Mucosa of gallbladder (tissue), 1 donor: ENCODE results near the gene TARDBP. TPM values are rescaled to one million over a fixed set of nuclear protein-coding genes. Genes with fewer than 3 reads are reported as not detected.
"Not testable (repeated sequence)": the region's sequence is repeated elsewhere in the genome, so short reads cannot be mapped to it uniquely, and the experiment has no call there.

Experiments used
- DNase-seq: peaks from one replicate; pipeline ENCODE4 v3.0.0-alpha.2; 2020; ENCODE audit warnings: low spot score
- total RNA-seq: library from RNA; stranded (reverse); gene quantifications from one replicate; pipeline ENCODE4 v1.2.1, GENCODE V29; 2021
- donor health status: DM: no; HTN: no; CAD: no.

The TARDBP gene
- total RNA-seq: 143 TPM

- peak; percentile 91 for DNase-seq
Observed at GRCh38 chr1:11012260-11013159, at the start of gene TARDBP. Gene TARDBP (plus strand): TSS chr1:11012654. CDS start chr1:11013728, 1,074 bp downstream.

DNA sequence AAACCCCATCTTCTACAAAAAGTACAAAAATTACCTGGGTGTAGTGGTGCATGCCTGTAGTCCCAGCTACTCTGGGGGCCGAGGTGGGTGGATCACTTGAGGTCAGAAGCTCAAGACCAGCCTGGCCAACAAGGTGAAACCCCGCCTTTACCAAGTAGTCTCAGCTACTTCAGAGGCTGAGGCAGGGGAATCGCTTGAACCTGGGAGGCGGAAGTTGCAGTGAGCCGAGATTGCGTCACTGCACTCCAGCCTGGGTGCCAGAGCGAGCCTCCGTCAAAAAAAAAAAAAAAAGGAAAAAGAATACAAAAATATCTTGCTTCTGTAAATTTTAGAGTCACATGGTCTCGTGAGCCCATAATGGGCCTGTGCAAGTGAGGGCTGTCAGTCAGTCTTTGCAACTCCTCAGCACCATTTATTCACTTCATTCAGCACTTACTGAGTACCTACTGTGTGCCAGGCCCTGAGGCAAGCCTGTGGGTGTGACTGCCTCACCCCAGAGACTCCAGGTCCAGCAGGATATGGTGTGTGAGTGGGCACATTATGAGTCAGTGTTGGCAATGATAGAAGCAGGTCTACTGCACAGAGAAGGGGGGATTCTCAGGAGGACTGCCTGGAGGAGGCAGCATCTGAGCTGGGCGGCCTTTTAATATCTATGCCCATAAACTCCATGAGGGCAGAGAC lies 46.8 kb upstream of the TARDBP start:
- DNase-seq: peak; percentile 48

GRCh38 chr1:10967090-10967489 lies 45.4 kb upstream of the TARDBP start:
- no peak for DNase-seq

- no peak for DNase-seq
Observed at GRCh38 chr1:10968411-10968826, 44.0 kb upstream of the TARDBP start.

DNA sequence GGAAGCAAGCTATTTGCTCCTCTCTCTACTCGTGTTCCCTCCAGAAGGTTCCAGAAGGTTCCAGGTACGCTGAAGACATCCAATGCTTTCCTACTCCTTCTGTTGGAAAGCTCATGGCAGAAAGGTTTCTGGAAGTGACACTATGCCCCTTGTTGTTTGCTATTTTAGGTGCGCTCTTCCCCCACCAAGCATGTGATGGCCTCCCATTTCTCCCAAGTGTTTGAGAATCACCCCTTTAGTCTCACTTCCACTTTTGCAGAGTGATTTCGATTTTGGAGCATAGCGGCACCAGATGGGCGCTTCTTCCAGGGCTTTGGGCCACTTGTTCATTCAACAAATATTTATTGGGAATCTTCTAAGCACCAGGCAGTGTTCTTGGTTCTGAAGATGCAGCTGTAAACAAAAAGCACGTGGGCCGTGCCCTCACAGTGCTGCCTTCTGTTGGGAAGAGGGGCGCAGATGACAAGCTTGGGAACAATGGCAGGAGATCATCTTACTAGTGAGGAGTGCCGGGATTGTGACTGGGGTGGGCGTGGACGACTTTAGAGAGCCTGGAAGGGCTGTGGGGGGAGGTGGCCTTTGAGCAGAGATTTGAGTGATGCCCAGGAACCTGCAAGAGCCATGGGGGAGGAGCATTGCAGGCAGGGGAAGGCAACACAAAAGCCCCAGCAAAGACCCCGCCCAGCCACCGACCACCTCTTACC lies 43.0 kb upstream of the TARDBP start:
- DNase-seq: no peak

- DNase-seq: no peak
Observed at GRCh38 chr1:10969971-10970332, 42.5 kb upstream of the TARDBP start.

DNA sequence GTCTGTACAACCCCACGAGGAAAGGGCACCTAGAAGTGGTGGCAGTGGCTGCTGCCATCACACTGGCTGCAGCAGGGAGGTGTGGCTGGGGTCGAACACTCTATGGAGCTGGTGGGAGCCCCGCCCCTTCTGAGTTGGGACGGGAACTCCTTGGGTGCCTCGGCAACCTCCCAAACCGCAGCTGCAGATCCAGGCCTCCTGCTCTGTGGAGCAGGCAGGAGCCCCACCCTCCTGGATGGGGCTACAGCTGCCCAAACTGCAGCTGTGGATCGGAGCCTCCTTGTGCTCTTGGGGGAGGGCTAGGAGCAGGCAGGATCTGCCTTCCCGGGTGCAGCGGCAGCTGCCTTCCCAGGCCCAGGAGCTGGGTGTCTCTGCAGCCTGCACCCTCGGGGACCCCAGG lies 38.9 kb upstream of the TARDBP start:
- DNase-seq: no peak

DNA sequence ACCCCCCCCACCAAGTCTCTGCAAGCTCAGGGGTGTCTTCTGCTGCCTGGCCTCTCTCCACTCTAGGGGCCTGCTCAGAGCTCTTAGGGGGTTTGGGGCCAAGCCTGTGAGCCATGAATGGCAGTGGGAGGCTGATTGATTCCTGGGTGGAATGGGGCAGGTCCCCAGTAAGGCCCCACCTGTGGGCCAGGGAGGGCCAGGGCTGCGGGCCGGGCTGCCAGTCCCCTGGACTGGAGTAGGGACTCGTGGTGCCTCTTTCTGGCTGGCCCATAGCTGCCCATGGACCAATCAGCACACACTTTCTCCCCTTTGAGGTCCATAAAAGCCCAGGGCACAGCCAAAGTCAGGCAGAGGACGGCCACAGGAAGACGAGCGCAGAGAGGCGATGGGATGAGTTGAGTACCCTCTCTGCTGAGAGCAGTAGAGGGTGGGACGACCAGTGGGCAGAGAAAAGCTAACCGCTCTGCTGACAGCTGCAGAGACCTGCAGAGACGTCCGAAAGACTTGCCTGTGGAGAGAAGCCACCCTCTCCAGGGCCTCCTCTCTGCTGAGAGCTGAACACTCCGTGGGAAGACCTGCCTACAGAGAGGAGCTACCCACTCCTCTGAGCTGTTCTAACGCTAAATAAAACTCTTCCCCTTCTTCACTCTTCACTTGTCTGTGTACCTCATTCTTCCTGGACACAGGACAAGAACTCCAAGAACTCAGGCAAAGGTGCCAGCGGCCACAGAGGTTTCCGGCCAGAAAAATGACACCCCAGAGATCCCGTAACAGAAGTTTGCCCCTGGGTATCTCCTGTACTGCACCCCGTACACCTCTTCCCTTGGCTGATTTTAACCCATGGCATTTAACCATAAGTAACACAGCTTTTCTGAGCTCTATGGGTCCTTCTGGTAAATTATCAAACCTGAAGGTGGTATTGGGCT lies 38.2 kb upstream of the TARDBP start:
- DNase-seq: no peak

GRCh38 chr1:10975567-10976326 lies 36.7 kb upstream of the TARDBP start:
- peak; percentile 67 for DNase-seq

GRCh38 chr1:10978719-10979118 lies 33.7 kb upstream of the TARDBP start:
- DNase-seq: no peak

- peak; percentile 39 for DNase-seq
Observed at GRCh38 chr1:10979483-10979920, 33.0 kb upstream of the TARDBP start.

GRCh38 chr1:10980094-10980577 lies 32.3 kb upstream of the TARDBP start:
- peak; percentile 86 for DNase-seq

DNA sequence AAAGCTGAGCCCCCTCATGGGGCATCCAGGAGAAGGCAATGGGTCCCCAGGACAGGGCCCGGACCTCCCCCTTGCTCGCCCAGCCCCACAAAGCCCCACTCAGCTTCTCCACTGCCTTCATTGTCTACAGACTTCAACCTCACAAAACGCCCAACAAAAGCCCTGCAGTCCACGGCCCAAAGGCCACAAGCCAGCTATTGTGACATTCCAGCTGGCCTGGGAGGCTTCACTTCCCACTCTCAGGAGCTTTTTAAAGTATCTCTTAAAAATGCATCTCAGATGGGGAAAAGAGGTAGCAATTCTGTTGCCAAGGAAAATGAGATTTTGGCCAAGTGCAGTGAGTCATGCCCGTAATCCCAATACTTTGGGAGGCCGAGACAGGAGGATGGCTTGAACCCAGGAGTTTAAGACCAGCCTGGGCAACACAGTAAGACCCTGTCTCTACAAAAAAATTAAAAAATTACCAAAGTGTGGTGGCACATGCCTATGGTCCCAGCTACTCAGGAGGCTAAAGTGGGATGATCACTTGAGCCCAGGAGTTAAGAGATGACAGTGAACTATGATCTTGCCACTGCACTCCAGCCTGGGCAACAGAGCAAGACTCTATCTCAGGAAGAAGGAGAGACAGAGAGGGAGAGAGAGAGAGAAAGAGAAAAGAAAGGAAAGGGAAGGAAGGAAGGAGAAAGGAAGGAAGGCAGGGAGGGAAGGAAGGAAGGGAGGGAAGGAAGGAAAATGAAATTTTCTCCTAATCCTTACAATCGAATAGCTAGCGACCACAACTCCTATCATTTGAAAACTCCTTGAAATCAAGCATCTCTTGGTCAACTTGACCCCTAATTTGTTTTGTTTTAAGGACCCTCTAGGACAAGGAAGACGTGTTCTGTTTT lies 31.4 kb upstream of the TARDBP start:
- no peak for DNase-seq

DNA sequence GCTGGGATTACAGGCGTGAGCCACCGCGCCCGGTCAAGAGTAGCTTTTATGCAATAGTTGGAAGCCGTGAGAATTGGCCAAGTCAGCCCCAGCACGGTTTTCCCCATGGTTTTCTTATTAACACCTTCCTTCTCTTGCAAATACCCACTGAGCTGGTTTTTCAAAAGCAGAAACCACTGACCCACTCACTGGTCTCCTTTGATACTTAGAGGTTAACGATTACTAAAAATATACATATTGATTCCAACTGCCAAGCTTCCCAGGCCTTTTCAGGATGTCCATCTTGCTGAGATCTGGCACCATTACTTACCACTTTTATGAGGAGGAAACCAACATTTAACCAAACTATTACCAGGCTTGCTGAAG lies 25.9 kb upstream of the TARDBP start:
- DNase-seq: no peak

GRCh38 chr1:10987840-10988417 lies 24.5 kb upstream of the TARDBP start:
- no peak for DNase-seq

DNA sequence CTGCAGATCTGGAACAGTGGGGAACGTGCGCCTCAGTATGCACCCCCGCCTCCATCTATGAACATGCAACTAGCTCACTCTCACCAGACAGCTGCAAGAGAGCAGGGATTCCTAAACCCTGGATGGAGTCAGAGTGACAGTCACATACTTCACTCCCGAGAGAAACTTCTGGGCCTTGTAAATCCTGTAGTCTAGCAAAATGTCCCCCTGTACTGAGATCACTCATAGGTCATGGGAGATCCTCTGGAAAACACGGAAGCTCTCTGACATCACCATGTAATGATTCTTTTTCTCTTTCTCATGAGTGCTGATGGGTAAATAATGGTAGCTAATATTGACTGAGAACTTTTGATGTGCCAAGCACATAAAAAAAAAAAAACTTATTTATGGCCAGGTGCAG lies 23.4 kb upstream of the TARDBP start:
- DNase-seq: no peak

DNA sequence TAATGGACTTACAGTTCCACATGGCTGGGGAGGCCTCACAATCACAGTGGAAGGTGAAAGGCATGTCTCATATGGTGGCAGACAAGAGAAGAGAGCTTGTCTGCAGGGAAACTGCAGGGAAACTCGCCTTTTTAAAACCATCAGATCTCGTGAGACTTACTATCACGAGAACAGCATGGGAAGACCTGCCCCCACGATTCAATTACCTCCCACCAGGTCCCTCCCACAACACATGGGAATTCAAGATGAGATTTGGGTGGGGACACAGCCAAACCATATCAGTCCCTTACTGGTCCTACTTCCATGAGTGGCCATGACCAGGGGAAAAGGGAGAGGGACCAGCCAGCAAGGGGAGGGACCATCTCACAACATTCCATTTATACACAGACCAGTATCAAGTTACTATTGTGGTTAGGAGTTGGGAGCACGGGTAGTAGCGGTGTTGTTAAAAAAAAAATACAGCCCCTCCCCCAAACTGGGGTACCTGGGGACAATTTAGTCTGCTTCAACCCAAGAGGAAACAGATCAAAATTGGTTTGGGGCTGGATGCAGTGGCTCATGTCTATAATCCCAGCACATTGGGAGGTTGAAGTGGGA lies 22.4 kb upstream of the TARDBP start:
- not testable (repeated sequence) for DNase-seq

DNA sequence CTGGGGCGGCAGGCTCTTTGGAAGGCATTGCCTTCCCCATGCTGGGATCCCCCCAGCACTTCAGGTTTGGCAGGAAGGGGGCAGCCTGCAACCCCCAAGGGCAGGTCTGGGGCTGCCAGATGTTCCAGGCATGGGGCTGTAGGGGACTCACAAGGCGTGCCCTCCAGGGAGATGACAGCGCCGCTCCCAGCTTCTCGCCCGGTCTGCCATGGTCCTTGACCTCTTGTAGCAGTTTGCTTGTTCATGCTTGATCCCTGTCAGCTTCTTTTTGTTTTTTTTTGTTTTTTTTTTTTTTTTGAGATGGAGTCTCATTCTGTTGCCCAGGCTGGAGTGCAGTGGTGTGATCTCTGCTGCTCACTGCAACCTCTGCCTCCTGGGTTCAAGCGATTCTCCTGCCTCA lies 21.6 kb upstream of the TARDBP start:
- DNase-seq: no peak

- not testable (repeated sequence) for DNase-seq
Observed at GRCh38 chr1:10992004-10992403, 20.4 kb upstream of the TARDBP start.
